Thymus (tissue), 11 donors: ENCODE data around the gene KCNMB2. TPM values are rescaled to one million over a fixed set of nuclear protein-coding genes. Genes with fewer than 3 reads are reported as not detected.

Experiments
- DNase-seq, 9 donors: peaks; one replicate each; pipeline ENCODE4 v3.0.0-alpha.2; 2013; ENCODE audit warnings: low spot score in 9 of 9, low read depth in 6 of 9, missing footprints in 1 of 9
- H3K27ac ChIP-seq, 2 donors: one replicate each; pipeline ENCODE4 v1.5.1; 2013; ENCODE audit warnings: control low read depth in 1 of 2, low read depth in 1 of 2, low read length in 1 of 2, mild to moderate bottlenecking in 1 of 2, moderate library complexity in 1 of 2
- H3K27me3 ChIP-seq, 2 donors: one replicate each; pipeline ENCODE4 v1.5.1; 2013; ENCODE audit warnings: low read length in 1 of 2; ENCODE audit not compliant: control insufficient read depth in 2 of 2, insufficient read depth in 1 of 2
- H3K36me3 ChIP-seq, 2 donors: one replicate each; pipeline ENCODE4 v1.5.1; 2013; ENCODE audit warnings: low read length in 1 of 2, mild to moderate bottlenecking in 1 of 2, moderate library complexity in 1 of 2; ENCODE audit not compliant: control insufficient read depth in 2 of 2, insufficient read depth in 2 of 2
- H3K4me1 ChIP-seq, 2 donors: one replicate each; pipeline ENCODE4 v1.5.1; 2013; ENCODE audit warnings: low read length in 2 of 2; ENCODE audit not compliant: control insufficient read depth in 2 of 2, insufficient read depth in 2 of 2
- H3K4me3 ChIP-seq, 2 donors: one replicate each; pipeline ENCODE4 v1.5.1; 2013; ENCODE audit warnings: low read length in 2 of 2, control low read depth in 1 of 2, mild to moderate bottlenecking in 1 of 2
- H3K9me3 ChIP-seq, 2 donors: one replicate each; pipeline ENCODE4 v1.5.1; 2013; ENCODE audit warnings: low read length in 1 of 2, mild to moderate bottlenecking in 1 of 2; ENCODE audit not compliant: control insufficient read depth in 2 of 2, insufficient read depth in 1 of 2
- WGBS: extraction: QIAGEN DNeasy Blood & Tissue Kit; methylation state at CpG from one replicate; pipeline ENCODE4 v1.1.7; 2013; 5-methylcytosine and 5-hydroxymethylcytosine counted together
- polyA plus RNA-seq: library from polyadenylated mRNA; stranded (reverse); fragments of 200-250 nt; gene quantifications from one replicate; pipeline ENCODE4 v1.2.3, GENCODE V29; 2013
- total RNA-seq: library from RNA; stranded (reverse); fragments of 120-200 nt; gene quantifications from one replicate; pipeline ENCODE4 v1.2.4, GENCODE V29; 2013
- donor health status: healthy.

Gene KCNMB2
- total and polyA plus RNA-seq, 2 donors: 0.09 to 0.19 TPM

DNA sequence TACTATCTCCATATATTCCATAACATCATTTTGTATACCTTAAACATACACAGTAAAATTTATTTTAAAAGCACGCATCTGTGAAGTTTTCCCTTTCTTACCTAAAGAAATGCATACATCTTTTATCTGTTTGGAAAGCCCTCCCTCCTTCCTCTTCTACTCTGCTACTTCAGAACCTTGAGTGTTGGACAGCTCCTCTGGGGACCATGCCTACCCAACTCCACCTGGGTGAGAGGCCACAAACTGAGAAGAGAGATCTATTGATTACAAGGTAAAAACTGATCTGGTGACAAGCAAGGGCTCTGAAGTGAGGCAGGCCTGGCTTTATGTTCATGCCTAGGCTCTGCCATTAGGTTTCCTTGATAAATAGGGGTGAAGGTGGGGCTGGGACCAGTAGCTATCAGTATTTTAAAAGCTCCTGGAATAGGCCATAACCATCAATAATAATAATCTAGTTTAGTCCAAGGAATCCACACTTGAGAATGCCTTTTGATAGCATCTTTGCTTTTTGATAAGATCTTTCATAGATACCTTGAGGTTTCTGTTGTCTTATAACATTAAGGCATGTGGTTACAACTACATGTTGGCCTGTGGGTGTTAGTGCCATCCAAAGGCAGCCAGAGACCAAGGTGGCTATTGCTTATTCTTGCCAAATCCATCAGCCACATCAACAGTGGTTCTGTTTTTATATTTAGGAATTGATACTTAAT is 148.8 kb downstream of the KCNMB2 start:
- no peaks in the 10 kb centered on the region for H3K9me3 ChIP-seq
- WGBS: 83% methylated on average over 1 of the region's 1 CpG
- no peak overlapping the region for H3K4me3 ChIP-seq
- H3K27me3 ChIP-seq: no peaks in the 10 kb centered on the region
- H3K27ac ChIP-seq: no peak overlapping the region
- peak in 2 of 9 donors; percentile 4 to 17 for DNase-seq
- H3K4me1 ChIP-seq: no peaks in the 10 kb centered on the region
- H3K36me3 ChIP-seq: no peaks in the 10 kb centered on the region

DNA sequence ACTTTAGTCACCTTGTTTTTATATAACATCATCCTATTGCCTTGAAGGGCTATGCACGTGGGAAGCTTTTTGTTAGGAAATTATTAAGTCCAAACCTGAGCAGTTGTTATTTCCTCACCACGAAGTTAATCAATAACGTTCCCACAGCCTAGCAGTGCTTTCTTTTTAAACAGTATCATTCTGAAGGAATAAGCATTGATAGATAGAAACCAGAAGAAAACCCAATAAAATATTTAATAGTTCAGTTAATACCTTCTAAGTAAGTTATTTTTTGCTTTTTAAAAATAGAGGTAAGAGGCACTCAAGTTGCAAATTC is 149.3 kb downstream of the KCNMB2 start:
- no peak overlapping the region for H3K4me3 ChIP-seq
- no peaks in the 10 kb centered on the region for H3K27me3 ChIP-seq
- no peaks in the 10 kb centered on the region for H3K36me3 ChIP-seq
- WGBS: 53% methylated on average over 3 of the region's 3 CpGs
- no peak for DNase-seq
- H3K27ac ChIP-seq: no peak overlapping the region
- no peaks in the 10 kb centered on the region for H3K9me3 ChIP-seq
- no peaks in the 10 kb centered on the region for H3K4me1 ChIP-seq

DNA sequence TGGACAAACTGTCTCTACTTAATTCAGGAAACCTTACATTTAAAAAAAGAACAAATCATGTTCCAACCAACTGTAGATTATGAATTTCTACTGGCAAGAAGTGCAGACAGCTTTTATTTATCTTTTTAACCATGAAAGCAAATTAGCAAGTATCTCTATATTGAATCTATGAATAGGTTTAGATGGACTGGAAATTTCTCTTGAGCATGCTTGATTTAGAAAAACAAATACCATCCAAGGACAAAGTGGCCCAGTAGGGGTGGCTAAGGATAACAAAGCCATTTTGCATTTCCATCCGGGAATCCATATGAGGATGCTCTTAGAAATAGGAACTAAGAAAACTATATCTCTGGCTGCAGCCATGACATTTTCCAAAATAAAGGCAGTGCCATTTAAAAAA is 150.6 kb downstream of the KCNMB2 start:
- no peaks in the 10 kb centered on the region for H3K27me3 ChIP-seq
- H3K9me3 ChIP-seq: no peaks in the 10 kb centered on the region
- 97% methylated on average over 1 of the region's 1 CpG for WGBS
- H3K4me3 ChIP-seq: no peak overlapping the region
- DNase-seq: no peak
- no peak overlapping the region for H3K27ac ChIP-seq
- no peaks in the 10 kb centered on the region for H3K4me1 ChIP-seq
- H3K36me3 ChIP-seq: no peaks in the 10 kb centered on the region

DNA sequence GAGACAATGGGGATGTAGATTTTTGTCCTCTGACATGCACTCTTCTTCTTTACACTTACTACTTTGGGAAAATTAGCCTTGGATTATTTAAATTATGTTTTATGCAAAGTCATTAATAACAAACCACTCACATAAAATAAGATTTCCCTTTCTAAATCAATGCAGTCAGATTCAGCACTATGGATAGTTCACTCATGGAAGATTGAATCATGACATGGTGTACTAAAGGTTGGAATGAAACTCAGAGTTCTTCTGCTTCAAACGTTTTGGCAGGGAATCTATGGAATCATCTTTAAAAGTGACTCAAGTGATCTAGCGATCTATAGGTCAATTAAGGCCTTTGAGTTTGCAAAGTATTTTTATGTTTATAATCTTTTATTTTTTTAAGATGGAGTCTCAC is 154.3 kb downstream of the KCNMB2 start:
- 49% methylated on average over 2 of the region's 2 CpGs for WGBS
- Histone ChIP-seq H3K36me3 (no peaks in the 10 kb centered on the region), H3K4me1 (no peaks in the 10 kb centered on the region), H3K27me3 (no peaks in the 10 kb centered on the region), H3K4me3 (no peak overlapping the region), H3K27ac (no peak overlapping the region), H3K9me3 (peaks cover 0 to 5% of the 10 kb centered on the region in 2 donors)
- DNase-seq: no peak

DNA sequence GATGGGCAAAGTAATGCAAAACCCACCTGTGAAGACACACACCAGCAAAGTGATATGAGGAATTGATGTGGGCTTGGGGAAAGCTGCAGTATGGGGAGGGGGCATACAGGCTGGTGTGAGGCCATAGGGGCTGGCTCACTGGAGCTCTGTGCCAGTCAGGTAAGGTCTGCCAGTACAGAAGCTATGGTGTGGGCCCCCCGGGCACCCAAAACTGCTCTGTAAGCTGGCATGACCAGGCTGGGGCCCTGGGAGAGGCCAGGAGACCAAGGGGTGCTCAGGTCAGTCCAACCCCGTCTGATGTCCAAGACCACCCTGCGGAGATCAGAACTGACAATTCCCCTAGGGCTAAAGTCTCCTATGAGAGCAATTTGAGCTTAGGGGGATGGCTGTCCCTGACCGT is 163.1 kb downstream of the KCNMB2 start:
- 98% methylated on average over 4 of the region's 4 CpGs for WGBS
- DNase-seq: no peak
- H3K4me3 ChIP-seq: no peak overlapping the region
- H3K27ac ChIP-seq: no peak overlapping the region
- peaks cover 3 to 17% of the 10 kb centered on the region in 2 donors for H3K9me3 ChIP-seq
- H3K4me1 ChIP-seq: no peaks in the 10 kb centered on the region
- H3K27me3 ChIP-seq: no peaks in the 10 kb centered on the region
- H3K36me3 ChIP-seq: no peaks in the 10 kb centered on the region

DNA sequence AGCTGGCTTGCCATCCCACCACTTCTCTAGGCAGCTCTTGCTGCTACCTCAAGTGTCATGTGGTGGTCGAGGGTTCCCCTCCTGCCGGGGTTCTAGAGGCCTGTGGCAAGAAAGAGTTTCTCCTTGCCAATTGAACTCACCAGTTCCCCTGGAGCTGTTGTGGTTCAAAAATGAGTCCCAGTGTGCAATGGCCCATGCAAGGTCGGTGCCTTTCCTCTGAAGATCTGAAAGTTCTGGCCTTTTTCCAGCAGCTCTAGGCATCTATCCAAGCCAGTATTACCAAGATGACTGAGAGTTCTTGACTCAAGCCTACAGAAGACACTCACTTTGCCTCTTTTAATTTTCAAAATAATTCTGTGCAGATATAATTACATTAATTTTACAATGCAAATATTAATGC is 163.6 kb downstream of the KCNMB2 start:
- no peak for DNase-seq
- H3K4me3 ChIP-seq: no peak overlapping the region
- no peaks in the 10 kb centered on the region for H3K27me3 ChIP-seq
- H3K9me3 ChIP-seq: peaks cover 3 to 16% of the 10 kb centered on the region in 2 donors
- no peaks in the 10 kb centered on the region for H3K4me1 ChIP-seq
- WGBS: 89% methylated on average over 3 of the region's 3 CpGs
- H3K36me3 ChIP-seq: no peaks in the 10 kb centered on the region
- H3K27ac ChIP-seq: no peak overlapping the region

DNA sequence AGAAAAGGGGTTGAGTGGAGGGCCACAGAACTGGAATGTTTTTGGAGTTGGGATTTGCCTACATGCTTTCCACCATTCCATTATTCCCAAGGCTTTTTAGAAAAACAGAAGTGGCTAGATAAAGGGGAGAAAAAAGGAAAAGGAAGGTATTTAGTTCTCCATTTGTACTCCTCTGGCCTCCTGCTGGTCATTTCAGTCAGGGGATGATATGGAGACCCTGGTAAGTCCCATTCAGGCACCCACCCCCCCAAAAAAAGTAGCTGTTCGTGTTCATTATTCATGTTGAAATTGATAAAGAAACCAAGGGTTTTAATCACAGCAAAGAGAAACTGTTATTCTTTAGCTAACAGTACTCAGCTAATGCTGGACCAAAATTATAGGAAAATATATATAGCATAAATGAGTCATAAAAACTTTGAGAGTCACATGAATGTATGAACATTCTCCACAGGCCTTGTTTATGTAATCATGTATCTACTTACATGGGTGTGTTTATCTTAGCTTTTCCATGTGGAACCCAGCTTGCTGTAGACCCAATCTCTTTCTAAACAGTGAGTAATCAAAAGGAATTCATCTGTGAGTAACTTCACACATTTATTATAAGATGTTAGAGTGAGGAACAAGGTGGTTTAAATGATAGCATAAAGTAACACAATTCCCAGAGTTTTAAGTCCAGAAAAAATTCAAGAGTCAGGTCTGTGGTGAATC is 167.2 kb downstream of the KCNMB2 start:
- WGBS: 79% methylated on average over 1 of the region's 1 CpG

DNA sequence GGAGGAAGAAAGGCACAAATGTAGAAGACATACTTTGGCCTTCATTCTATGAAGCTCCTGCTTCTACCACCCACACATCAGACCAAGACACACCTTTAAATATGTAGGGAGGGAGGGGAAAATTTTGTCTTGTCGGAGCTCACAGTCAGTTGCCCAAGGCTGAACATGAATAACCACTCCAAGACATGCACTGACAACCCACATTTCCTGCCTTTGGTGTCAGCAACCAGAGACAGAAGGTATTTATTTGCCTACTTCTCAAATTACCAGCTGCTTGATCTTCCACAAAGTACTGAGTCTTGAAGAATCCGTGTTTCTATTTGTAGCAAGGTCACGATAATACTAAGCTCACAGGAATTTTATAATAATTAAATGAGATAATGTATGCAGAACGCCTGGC is 169.7 kb downstream of the KCNMB2 start:
- peak in 3 of 9 donors; percentile 4 to 16 (median 10) for DNase-seq
- Histone ChIP-seq H3K4me3 (no peak overlapping the region), H3K9me3 (no peaks in the 10 kb centered on the region), H3K36me3 (no peaks in the 10 kb centered on the region), H3K4me1 (no peaks in the 10 kb centered on the region), H3K27ac (no peak overlapping the region), H3K27me3 (no peaks in the 10 kb centered on the region)
- WGBS: 79% methylated on average over 4 of the region's 4 CpGs

More for the DNA sequence above, 167.2 kb downstream of the KCNMB2 start:
- Histone ChIP-seq H3K4me3 (no peak overlapping the region), H3K27me3 (no peaks in the 10 kb centered on the region), H3K27ac (no peak overlapping the region), H3K4me1 (no peaks in the 10 kb centered on the region), H3K36me3 (no peaks in the 10 kb centered on the region), H3K9me3 (peaks cover 3 to 12% of the 10 kb centered on the region in 2 donors)
- DNase-seq: no peak

DNA sequence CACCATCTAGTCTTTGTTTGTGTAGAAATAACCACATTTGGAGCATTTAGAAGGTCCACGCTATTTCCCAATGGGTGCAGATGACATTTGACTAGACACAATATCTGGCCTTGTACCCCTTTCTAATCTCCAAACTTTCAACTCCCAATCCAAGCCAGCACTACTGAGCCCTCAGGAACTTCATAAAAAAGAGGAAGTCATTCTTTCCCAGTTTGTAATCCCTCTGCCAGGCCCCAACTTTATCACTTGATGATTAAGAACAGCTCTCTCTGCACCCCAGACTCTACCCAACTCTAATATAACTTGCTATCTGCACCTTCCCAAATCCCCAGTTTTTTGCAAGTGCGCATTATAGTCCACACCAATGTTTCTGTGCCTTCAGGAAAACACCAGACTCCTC is 170.2 kb downstream of the KCNMB2 start:
- 96% methylated on average over 2 of the region's 2 CpGs for WGBS
- Histone ChIP-seq H3K4me1 (no peaks in the 10 kb centered on the region), H3K27me3 (no peaks in the 10 kb centered on the region), H3K4me3 (no peak overlapping the region), H3K9me3 (no peaks in the 10 kb centered on the region), H3K27ac (no peak overlapping the region), H3K36me3 (no peaks in the 10 kb centered on the region)
- no peak for DNase-seq
